ENCODE data around the gene CORIN. TPM values are rescaled to one million over a fixed set of nuclear protein-coding genes. Genes with fewer than 3 reads are reported as not detected.

The CORIN gene
- polyA plus RNA-seq, 3 donors = 0.01 TPM; not detected in 2

DNA sequence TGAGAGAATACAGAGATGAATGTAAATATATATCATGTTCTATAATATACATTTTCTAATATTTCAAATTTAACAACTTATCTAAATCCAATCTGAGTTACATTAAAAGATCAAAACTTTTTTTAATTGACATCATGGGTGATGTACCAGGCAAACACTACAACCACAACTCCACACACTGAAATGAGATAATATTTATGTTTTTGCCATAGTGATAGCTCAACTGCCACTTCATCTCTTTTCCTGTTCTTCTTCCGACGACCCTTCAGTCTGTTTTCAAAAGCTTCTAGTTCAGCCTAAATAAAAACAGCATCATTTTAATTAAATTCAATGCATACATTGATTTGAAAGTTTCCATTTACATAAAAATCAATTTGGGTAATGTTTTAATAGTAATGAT is 10.2 kb upstream of the CORIN start:
- Histone ChIP-seq H3K36me3 (replicated peaks in 1 of 2; ENCODE audit: control insufficient read depth in 1 of 2, insufficient read depth in 2 of 2, low read length in 2 of 2) (peaks cover 2 to 65% of the 10 kb centered on the region in 2 donors), H3K27me3 (ENCODE audit: control insufficient read depth in 2 of 2, insufficient read depth in 2 of 2, low read length in 2 of 2) (no peaks in the 10 kb centered on the region), H3K9me3 (replicated peaks in 1 of 2; ENCODE audit: control insufficient read depth in 1 of 2, insufficient read depth in 1 of 2, low read length in 2 of 2) (no peaks in the 10 kb centered on the region), H3K4me3 (replicated peaks in 1 of 3; ENCODE audit: low read depth in 2 of 3, low read length in 3 of 3) (no peak overlapping the region), H4K20me1 (ENCODE audit: insufficient read depth, low read length) (no peaks in the 10 kb centered on the region), H3K79me2 (ENCODE audit: insufficient read depth, low read length) (no peaks in the 10 kb centered on the region), H3K4me1 (ENCODE audit: control insufficient read depth in 1 of 2, insufficient read depth in 2 of 2, low read length in 2 of 2) (no peaks in the 10 kb centered on the region), H3K4me2 (replicated peaks; ENCODE audit: extremely low read depth, low read length, poor library complexity, severe bottlenecking) (no peak overlapping the region), H3K27ac (ENCODE audit: low read depth in 1 of 2, low read length in 2 of 2) (no peak overlapping the region), H3K9ac (ENCODE audit: insufficient read depth, low read length, poor library complexity, severe bottlenecking) (no peak overlapping the region), H2AFZ (ENCODE audit: insufficient read depth, low read depth, low read length, poor library complexity, severe bottlenecking) (no peak overlapping the region)
- intact Hi-C loops (cut with micrococcal nuclease) = no loop called here
- no peak for DNase-seq
- no peak overlapping the region for H3K27ac Mint-ChIP-seq
- H3K36me3 Mint-ChIP-seq = peaks cover 51 to 63% of the 10 kb centered on the region in 2 donors
- H3K27me3 Mint-ChIP-seq (ENCODE audit: low read depth in 3 of 3) = no peaks in the 10 kb centered on the region
- no peak overlapping the region for H3K4me3 Mint-ChIP-seq
- no peak for TF ChIP-seq CTCF (IDR thresholded peaks at IDR 0.05)
- peaks cover 3% of the 10 kb centered on the region for H3K4me1 Mint-ChIP-seq
- peaks cover 0 to 8% (median 3%) of the 10 kb centered on the region in 7 donors for H3K9me3 Mint-ChIP-seq
- WGBS (ENCODE audit: insufficient coverage) = no CpG with 5 or more reads among the region's 2 CpGs

GRCh38 chr4:47842985-47843384 is 5.1 kb upstream of the CORIN start:
- Histone ChIP-seq H3K36me3 (replicated peaks in 1 of 2; ENCODE audit: control insufficient read depth in 1 of 2, insufficient read depth in 2 of 2, low read length in 2 of 2) (peaks cover 0 to 45% of the 10 kb centered on the region in 2 donors), H3K4me2 (replicated peaks; ENCODE audit: extremely low read depth, low read length, poor library complexity, severe bottlenecking) (no peak overlapping the region), H3K27me3 (ENCODE audit: control insufficient read depth in 2 of 2, insufficient read depth in 2 of 2, low read length in 2 of 2) (peaks cover 8 to 10% of the 10 kb centered on the region in 2 donors), H3K9me3 (replicated peaks in 1 of 2; ENCODE audit: control insufficient read depth in 1 of 2, insufficient read depth in 1 of 2, low read length in 2 of 2) (no peaks in the 10 kb centered on the region), H3K79me2 (ENCODE audit: insufficient read depth, low read length) (no peaks in the 10 kb centered on the region), H3K4me3 (replicated peaks in 1 of 3; ENCODE audit: low read depth in 2 of 3, low read length in 3 of 3) (no peak overlapping the region), H3K4me1 (ENCODE audit: control insufficient read depth in 1 of 2, insufficient read depth in 2 of 2, low read length in 2 of 2) (peaks cover 1 to 5% of the 10 kb centered on the region in 2 donors), H4K20me1 (ENCODE audit: insufficient read depth, low read length) (no peaks in the 10 kb centered on the region), H3K27ac (ENCODE audit: low read depth in 1 of 2, low read length in 2 of 2) (no peak overlapping the region), H2AFZ (ENCODE audit: insufficient read depth, low read depth, low read length, poor library complexity, severe bottlenecking) (no peak overlapping the region), H3K9ac (ENCODE audit: insufficient read depth, low read length, poor library complexity, severe bottlenecking) (no peak overlapping the region)
- intact Hi-C loops (cut with micrococcal nuclease) = no loop called here
- H3K4me3 Mint-ChIP-seq = no peak overlapping the region
- peaks cover 6% of the 10 kb centered on the region for H3K4me1 Mint-ChIP-seq
- H3K36me3 Mint-ChIP-seq = peaks cover 46 to 49% of the 10 kb centered on the region in 2 donors
- no peak overlapping the region for H3K27ac Mint-ChIP-seq
- no peak for DNase-seq
- peaks cover 6 to 8% (median 8%) of the 10 kb centered on the region in 3 donors for H3K27me3 Mint-ChIP-seq (ENCODE audit: low read depth in 3 of 3)
- peaks cover 0 to 8% (median 3%) of the 10 kb centered on the region in 7 donors for H3K9me3 Mint-ChIP-seq
- no peak for TF ChIP-seq CTCF (IDR thresholded peaks at IDR 0.05)
